HG03139 (cell line): ENCODE results near the gene CHAF1A.

Experiments
- ATAC-seq: cut with Tn5 transposase; IDR thresholded peaks from one replicate; pipeline ENCODE4 v1.9.1; 2021; ENCODE audit not compliant: unreplicated experiment

The CHAF1A gene

GRCh38 chr19:4365791-4366665 is 36.4 kb upstream of the CHAF1A start:
- ATAC-seq, result no peak

- ATAC-seq, result no peak
These were observed 35.6 kb upstream of the CHAF1A start for GRCh38 chr19:4366666-4367335.

DNA sequence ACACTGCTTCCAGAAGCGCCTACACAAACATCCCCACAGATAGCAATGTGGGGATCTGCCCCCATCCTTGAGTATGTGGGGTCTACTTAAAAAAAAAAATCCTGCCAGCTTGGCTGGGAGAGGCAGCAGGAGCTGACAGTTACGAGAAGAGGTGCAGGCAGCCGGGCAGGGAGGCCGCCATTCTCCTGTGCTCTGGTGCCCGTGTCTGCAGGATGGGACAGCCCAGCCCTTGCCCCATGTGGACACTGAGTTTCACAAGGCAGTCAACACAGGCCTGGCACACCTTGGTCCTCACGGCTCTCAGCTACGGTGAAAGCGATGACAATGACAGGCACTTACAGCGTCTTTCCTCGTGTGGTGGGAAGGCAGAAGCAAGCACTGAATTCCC is 35.1 kb upstream of the CHAF1A start:
- no peak for ATAC-seq

DNA sequence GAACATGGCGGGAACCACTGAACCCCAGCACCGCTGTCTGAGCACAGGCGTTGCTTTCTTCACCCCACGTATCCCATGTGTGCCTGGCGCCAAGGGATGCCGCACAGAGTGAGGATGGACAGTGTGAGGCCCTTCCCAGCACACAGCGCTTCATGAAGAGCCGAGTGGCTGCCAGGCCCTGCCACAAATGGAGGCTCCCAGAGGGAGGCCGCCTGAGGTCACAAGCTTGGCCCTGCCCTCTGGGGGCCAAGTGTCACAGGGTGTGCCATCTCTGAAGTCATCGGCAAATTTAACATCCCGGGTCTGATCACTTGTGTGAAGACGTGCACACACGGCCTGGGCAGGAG is 34.7 kb upstream of the CHAF1A start:
- no peak for ATAC-seq

- no peak for ATAC-seq
These were observed 34.2 kb upstream of the CHAF1A start for GRCh38 chr19:4368128-4368820.

- ATAC-seq, result peak; percentile 45
These were observed 33.1 kb upstream of the CHAF1A start for GRCh38 chr19:4369109-4369887.

- ATAC-seq, result no peak
These were observed 32.6 kb upstream of the CHAF1A start for GRCh38 chr19:4369888-4370260.

DNA sequence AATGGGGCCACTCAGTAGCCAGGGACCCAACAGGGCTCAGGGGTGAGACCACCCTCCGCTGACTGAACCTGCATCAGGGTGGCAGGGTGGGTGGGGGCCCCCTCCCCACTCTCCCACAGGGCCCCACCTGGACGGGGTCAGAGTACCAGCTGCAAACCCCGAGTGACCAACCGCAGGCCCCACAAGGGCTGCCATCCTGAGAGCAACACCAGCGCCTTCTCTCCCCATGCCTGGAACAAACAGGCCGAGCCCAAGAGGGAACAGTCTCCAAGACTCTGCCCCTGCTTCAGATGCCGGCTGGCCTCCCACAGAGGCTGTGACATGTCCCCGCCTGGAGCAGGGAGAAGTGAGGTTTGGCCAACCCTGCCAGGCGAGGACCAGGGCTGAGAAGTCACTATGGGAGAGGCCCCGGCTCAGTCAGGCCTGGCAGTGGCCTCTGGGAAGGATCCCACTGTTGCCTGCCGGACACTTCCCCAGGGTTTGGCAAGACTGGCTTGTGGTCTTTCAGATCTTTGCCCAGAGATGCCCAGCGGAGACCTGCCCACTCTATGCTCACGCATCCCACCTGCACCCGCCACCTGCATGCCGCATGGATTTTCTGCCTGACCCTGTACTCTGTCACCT is 31.9 kb upstream of the CHAF1A start:
- ATAC-seq, result no peak

DNA sequence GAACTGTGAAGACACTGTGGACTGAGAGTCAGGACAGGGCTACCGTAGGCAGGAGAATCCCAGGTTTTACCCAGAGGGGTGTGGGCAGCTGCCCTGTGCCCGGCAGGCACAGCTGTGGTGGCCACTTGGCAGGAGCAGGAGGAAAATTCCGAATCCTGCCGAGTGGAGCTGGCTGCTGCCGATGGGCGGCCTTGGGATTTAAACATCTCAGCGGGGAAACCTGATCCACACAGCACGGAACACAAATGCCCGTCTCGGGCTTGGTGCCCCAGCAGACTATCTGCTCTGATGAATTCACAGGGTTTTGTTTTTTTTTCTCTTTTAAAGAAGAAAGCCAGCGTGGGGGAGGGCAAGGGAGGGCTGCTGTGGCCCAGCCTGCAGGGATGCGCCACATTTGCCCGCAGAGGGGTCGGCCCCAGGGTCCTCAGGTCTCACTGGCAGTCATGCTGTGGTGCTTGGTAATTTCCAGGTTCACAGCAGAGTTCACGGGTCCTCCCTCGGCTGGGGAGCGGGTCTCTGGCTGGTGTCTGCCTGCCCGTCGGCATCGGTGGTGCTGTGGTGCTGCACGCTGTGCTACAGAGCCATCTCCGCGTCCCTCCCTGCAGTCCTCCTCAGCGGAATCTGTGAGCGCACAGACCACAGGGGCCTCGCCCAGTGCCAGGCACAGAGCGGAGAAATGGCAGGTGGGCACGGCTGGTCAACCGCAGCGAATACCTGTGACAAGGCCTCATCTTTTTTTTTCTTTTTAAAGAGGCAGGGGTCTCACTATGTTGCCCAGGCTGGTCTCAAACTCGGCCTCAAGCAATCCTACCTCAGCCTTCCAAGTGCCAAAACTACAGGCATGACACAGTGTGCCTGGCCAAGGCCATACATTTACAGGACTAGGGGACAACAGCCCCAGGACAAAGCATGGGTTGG is 30.9 kb upstream of the CHAF1A start:
- ATAC-seq, result no peak

- ATAC-seq, result no peak
These were observed 30.1 kb upstream of the CHAF1A start for GRCh38 chr19:4372165-4373012.

DNA sequence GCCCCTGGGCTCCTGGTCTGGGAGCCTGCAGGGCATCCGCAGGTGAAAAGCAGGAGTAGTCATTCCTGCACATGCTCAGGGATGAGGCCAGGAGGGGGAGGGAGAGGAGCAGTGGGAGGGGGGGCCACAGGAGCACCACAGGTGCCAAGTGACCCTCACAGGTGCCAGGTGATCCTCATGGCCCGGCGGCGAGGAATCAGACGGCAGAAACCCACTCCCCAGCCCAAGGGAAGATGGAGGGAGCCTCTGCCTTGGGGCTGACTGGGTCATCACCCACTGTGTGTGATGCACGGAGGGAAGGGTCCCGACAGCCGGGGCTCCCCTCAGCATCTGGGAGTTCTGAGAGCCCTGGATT is 29.4 kb upstream of the CHAF1A start:
- no peak for ATAC-seq

- ATAC-seq, result no peak
These were observed 28.6 kb upstream of the CHAF1A start for GRCh38 chr19:4373601-4374497.

DNA sequence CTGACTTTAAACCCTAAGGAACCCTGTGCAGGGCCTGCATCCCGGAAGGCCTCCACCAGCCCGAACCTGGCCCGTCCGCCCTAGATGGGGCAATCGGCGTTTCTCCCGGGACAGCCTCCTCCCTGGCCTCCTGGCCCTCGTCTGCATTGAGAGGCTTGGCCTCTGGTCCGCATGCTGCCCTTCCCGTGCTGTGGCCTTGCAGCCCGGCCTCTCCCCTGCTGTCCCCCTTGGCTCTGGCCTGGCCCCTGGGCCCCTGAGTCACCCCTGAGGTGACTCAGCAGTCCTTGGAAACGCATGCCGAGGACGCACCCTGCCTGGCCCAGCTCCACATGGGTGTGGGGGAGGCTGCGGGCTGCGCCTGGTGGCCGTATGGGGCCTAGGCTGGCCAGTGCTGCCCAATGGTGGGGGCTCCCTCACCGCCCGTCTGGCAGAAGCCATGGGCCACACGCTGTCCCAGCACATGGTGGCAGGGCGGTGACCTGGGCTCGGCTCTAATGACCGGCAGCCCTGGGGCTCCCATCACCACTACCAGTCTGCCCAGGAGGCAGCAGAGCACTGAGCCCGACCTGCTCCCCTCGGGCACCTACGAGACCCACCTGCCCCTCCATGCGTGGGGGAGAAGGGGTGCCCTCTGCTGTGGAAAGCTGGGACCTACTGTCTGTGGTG is 27.8 kb upstream of the CHAF1A start:
- ATAC-seq, result no peak

DNA sequence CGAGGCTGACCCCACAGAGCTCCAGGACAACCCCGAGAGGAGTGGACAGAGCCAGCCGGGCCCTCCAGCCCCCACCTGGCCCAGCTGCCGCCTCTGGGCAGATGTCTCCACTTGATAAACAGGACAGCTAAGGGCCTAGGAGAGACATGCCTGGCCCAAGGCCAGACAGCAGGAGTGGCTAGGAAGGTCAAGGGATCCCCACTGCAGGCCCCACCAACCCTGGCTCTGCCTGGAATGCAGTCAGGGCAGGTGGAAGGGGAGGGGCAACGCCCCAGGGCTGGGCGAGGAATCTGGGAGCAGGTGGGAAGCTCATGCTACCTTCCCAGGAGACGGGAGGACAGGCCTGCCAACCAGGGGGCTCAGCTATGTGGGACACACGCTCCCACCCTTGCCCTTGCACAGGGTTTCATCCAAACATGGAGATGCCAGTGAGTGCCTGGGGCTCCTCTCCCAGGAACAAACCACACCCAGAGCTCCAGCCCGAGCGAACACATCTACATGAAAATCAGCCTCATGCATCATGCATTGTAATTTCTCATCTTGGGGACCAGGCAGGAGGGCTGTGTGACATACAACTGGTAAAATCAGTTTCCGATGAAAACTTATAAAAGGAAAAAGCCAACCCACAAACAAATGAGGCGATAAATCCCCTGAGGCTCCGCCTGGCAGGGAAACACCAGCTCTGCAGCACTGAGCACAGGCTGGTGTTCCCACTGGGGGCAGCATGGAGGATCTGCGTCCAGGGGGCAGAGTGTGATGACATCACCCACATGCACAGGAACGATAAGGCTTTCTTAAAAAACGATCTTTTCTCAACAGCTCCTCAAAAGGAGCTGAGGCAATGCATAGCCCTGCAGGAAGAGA is 27.0 kb upstream of the CHAF1A start:
- ATAC-seq, result no peak

DNA sequence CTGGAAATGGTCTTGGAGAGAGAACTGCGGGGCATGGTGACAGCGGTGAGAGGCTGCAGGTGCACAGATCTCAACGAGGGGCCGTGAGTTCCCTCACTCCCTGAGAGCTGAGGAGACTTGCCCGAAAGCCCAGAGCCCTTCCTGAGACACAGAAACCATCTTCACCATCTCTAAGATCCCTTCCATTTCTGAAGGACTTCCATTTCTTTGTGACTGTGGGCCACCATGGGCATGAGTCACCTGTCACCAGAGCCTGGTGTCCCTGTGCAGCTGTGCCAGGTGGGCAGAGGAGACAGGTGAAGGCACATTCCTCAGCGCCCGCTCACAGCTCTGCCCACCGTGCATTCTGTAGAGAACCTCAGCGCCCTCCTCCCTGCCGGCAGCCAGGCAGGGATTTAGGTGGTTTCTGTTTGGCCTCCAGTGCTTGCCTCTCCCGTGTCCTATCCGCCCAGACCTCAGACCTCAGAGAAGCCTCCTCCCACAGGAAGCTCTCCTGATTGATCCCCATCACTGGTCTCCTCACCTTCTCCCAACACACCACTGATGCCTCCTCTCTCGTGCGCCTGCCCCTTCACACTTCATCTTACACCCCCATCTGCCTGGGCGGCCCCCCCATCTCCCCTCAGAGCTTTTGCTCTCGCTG is 26.3 kb upstream of the CHAF1A start:
- ATAC-seq, result no peak

DNA sequence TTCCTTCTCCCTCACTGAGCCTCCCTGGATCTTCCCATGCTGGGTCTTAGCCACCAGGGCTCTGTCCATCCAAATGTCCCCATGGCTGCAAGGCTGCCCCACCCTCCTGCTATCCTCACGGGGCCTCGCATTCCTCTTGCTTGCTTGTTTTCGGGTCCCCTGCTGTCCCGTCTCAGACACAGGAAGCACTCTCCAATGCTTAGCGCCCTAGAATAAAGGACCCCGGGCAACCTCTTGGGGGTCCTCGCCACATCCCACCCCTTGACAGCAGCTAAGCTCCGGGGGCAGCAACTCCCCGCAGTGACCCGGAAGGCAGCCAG is 25.8 kb upstream of the CHAF1A start:
- ATAC-seq, result no peak
